Progenitor cell of endocrine pancreas (in vitro differentiated cells): Measurements from ENCODE around the gene PBX1. TPM values are rescaled to one million over a fixed set of nuclear protein-coding genes. Genes with fewer than 3 reads are reported as not detected.

Source experiments
- DNase-seq: peaks from one replicate; pipeline ENCODE4 v3.0.0; 2021; ENCODE audit warnings: low spot score; ENCODE audit not compliant: unreplicated experiment
- H3K27ac Mint-ChIP-seq: 2 replicates; pipeline ENCODE4 v1.8.0; 2021; ENCODE audit warnings: mild to moderate bottlenecking, moderate library complexity, mixed read lengths
- H3K27me3 Mint-ChIP-seq: 2 replicates; pipeline ENCODE4 v1.8.0; 2021; ENCODE audit warnings: mixed read lengths
- H3K36me3 Mint-ChIP-seq: 2 replicates; pipeline ENCODE4 v1.8.0; 2022; ENCODE audit warnings: mixed read lengths; ENCODE audit not compliant: insufficient read depth
- H3K4me1 Mint-ChIP-seq: 2 replicates; pipeline ENCODE4 v1.8.0; 2021; ENCODE audit warnings: low read depth, mixed read lengths
- H3K4me3 Mint-ChIP-seq: 2 replicates; pipeline ENCODE4 v1.8.0; 2021; ENCODE audit warnings: low read depth, mild to moderate bottlenecking, moderate library complexity, mixed read lengths
- H3K9me3 Mint-ChIP-seq: 2 replicates; pipeline ENCODE4 v1.8.0; 2021; ENCODE audit warnings: low read depth, mixed read lengths
- total RNA-seq: library from RNA; stranded (reverse); gene quantifications from 2 replicates; pipeline ENCODE4 v1.2.1, GENCODE V29; 2021
- TF ChIP-seq, protein P1 (sequence below): fragments of 200-600 bp; sonication (generic); IDR thresholded peaks from one replicate; pipeline ENCODE4 v1.5.0; 2021; ENCODE audit warnings: antibody characterized with exemption, mild to moderate bottlenecking; ENCODE audit not compliant: unreplicated experiment

The PBX1 gene
- total RNA-seq, 1 donor from 2014 or later: 205 TPM

DNA sequence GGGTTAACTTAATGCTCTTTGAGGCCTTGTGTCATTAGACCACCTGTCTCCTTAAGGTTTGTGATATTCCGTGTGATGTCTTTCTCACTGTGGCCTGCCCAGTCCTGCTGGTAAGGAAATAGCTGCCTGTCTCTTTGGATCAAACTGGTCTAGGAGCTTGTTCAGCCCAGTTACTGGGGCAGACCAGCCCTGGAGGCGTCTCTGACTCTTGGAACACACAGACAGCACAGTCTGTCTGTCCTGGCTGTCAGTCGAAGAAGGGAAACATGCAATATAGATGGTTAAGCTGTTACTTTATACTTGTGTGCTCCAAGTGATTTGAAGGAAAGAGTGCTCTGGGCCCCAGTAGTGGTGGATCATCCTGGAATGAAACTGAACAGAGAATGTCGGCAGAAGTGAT lies 20.4 kb downstream of the PBX1 start:
- DNase-seq: no peak
- peaks cover 39% of the 10 kb centered on the region for H3K4me1 Mint-ChIP-seq
- peak overlapping the region; percentile 35 for H3K27ac Mint-ChIP-seq
- H3K27me3 Mint-ChIP-seq: no peaks in the 10 kb centered on the region
- H3K9me3 Mint-ChIP-seq: no peaks in the 10 kb centered on the region
- peaks cover 24% of the 10 kb centered on the region for H3K36me3 Mint-ChIP-seq
- TF ChIP-seq, protein P1, sequence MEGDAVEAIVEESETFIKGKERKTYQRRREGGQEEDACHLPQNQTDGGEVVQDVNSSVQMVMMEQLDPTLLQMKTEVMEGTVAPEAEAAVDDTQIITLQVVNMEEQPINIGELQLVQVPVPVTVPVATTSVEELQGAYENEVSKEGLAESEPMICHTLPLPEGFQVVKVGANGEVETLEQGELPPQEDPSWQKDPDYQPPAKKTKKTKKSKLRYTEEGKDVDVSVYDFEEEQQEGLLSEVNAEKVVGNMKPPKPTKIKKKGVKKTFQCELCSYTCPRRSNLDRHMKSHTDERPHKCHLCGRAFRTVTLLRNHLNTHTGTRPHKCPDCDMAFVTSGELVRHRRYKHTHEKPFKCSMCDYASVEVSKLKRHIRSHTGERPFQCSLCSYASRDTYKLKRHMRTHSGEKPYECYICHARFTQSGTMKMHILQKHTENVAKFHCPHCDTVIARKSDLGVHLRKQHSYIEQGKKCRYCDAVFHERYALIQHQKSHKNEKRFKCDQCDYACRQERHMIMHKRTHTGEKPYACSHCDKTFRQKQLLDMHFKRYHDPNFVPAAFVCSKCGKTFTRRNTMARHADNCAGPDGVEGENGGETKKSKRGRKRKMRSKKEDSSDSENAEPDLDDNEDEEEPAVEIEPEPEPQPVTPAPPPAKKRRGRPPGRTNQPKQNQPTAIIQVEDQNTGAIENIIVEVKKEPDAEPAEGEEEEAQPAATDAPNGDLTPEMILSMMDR: no peak
- no peak overlapping the region for H3K4me3 Mint-ChIP-seq

DNA sequence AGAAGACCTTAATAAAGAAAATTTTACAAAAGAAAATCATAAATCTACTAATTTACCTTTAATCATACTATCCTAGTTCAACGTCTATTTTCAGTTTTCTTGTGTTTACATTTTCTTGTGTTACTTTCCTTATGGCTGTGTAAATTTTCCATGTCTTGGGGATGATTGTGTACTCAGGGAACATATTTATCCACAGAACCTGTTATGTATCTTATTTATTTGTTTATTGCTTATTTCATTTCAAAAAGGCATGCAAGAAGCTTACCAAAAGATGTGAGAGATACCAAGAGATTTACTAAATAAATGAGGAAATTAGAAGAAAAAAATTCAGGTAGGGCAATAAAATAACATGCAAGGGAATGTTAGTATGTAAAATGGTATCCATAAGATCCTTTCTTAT lies 22.8 kb downstream of the PBX1 start:
- DNase-seq: no peak
- Mint-ChIP-seq H3K27ac (no peak overlapping the region), H3K27me3 (no peaks in the 10 kb centered on the region), H3K9me3 (no peaks in the 10 kb centered on the region), H3K4me1 (peaks cover 41% of the 10 kb centered on the region), H3K36me3 (peaks cover 23% of the 10 kb centered on the region), H3K4me3 (no peak overlapping the region)
- TF ChIP-seq, protein P1: no peak

DNA sequence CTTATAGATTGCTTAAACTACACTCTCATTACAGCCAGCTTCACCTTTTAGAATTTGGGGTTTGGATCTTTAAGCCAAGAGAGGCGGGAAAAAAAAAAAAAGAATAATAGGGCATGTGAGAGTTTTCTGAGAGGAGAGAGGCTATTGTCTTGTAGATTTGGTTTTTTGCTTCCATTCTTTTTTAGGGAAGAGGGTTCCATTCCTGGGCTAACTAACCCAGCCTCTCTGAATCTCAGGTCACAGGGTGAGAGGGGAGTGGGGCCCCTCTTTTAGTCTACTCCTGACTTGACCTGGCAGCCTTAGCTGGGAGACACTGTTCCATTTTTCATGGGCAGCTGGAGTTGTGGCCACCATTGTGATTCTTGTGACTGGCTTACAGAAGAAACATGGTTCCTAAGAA lies 24.2 kb downstream of the PBX1 start:
- Mint-ChIP-seq H3K4me1 (peaks cover 43% of the 10 kb centered on the region), H3K27ac (no peak overlapping the region), H3K9me3 (no peaks in the 10 kb centered on the region), H3K4me3 (no peak overlapping the region), H3K27me3 (no peaks in the 10 kb centered on the region), H3K36me3 (peaks cover 21% of the 10 kb centered on the region)
- no peak for DNase-seq
- TF ChIP-seq, protein P1: no peak

DNA sequence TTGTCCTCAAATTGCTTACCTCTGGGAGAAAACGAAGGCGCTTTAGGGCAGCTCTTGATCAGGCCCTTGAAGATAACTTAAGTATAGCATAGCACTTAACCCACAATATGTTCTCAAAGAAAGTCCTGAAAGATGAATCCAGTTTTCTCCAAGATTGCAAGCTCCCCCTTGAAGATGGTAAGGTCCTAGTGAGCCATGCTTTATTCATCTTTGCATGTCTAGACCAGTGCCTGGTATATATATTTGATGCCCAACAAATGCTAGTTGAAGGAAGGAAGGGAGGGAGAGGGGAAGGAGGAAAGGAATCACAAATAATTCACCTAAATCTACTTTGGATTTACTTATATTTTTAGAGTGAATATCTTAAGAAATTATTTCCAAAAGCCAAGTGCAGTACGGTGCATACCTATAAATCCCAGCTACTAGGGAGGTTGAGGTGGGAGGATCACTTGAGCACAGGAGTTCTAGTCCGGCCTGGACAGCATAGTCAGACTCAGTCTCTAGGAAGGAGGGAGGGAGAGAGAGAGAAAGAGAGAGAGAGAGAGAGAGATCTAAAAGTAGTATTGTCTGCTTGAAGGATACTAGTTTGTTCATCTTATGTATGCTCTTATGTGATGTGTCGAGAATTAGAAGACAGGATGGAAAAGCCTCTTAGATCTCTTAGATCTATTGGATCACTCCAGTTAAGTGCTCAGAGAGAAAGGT lies 25.0 kb downstream of the PBX1 start:
- Mint-ChIP-seq H3K27ac (peak overlapping the region; percentile 0), H3K9me3 (no peaks in the 10 kb centered on the region), H3K36me3 (peaks cover 18% of the 10 kb centered on the region), H3K4me1 (peaks cover 41% of the 10 kb centered on the region), H3K27me3 (no peaks in the 10 kb centered on the region), H3K4me3 (no peak overlapping the region)
- DNase-seq: no peak
- TF ChIP-seq, protein P1: no peak

DNA sequence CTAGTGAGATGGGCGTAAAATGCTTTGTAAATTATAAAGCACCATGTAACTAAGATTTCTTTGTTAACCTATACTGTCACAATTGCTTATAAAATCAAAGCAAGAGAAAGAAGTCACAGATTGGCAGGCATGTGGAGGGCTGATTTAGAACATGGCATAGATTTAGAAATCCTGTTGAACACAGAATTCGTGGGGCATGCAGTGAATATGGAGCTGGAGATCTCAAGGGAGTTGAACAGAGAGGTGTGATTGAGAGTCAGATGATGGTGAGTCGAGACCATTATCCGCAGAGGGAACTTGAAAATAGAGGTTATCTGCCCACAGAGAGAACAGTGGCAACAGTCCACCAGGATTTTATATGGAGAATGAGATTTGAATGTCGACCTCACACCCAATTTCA lies 27.6 kb downstream of the PBX1 start:
- no peak for DNase-seq
- no peaks in the 10 kb centered on the region for H3K9me3 Mint-ChIP-seq
- H3K27ac Mint-ChIP-seq: peak overlapping the region; percentile 97
- H3K36me3 Mint-ChIP-seq: peaks cover 13% of the 10 kb centered on the region
- H3K4me3 Mint-ChIP-seq: peak overlapping the region; percentile 4
- H3K4me1 Mint-ChIP-seq: peaks cover 63% of the 10 kb centered on the region
- no peaks in the 10 kb centered on the region for H3K27me3 Mint-ChIP-seq
- TF ChIP-seq, protein P1: no peak
